Panc1 (cell line): ENCODE measurements around the gene TRIL. TPM values are rescaled to one million over a fixed set of nuclear protein-coding genes. Genes with fewer than 3 reads are reported as not detected.

Source experiments
- ATAC-seq: fragments of 200-7000 bp; cut with Tn5 transposase; 2 replicates; pipeline ENCODE4 v1.9.1; 2020; ENCODE audit warnings: mild to moderate bottlenecking, moderate library complexity
- BruUV-seq: library from RNA; stranded (reverse); fragments of 400-500 nt; replicated peaks from 2 replicates; lab custom pipeline; 2021; lab: Mats Ljungman, UMichigan
- CTCF ChIA-PET: fragments of 300-600 bp; sonication (Branson Sonifier 250); formaldehyde crosslinking; loops from one replicate; lab custom pipeline; 2022; ENCODE audit warnings: antibody characterized with exemption; lab: Charles Lee
- POLR2A ChIA-PET: fragments of 300-600 bp; sonication (Branson Sonifier 250); formaldehyde crosslinking; loops from one replicate; lab custom pipeline; 2022; ENCODE audit warnings: antibody characterized with exemption; lab: Charles Lee
- DNase-seq: peaks from one replicate; pipeline ENCODE4 v3.0.0-alpha.2; 2010; ENCODE audit warnings: low read depth, low spot score
- H3K27ac ChIP-seq: 2 replicates; pipeline ENCODE4 v1.5.1; 2011; ENCODE audit warnings: mild to moderate bottlenecking, low read length, inconsistent platforms
- H3K27me3 ChIP-seq: fragments of 200-500 bp; sonication (Bioruptor generic); 2 replicates; pipeline ENCODE4 v1.6.0; 2014; ENCODE audit warnings: low read length, inconsistent platforms; ENCODE audit not compliant: control insufficient read depth, insufficient read depth
- H3K36me3 ChIP-seq: fragments of 200-500 bp; sonication (Bioruptor generic); 2 replicates; pipeline ENCODE4 v1.5.1; 2014; ENCODE audit warnings: inconsistent platforms, mild to moderate bottlenecking, low read length, moderate library complexity; ENCODE audit not compliant: control insufficient read depth, insufficient read depth
- H3K4me1 ChIP-seq: 2 replicates; pipeline ENCODE4 v1.5.1; 2011; ENCODE audit warnings: inconsistent platforms, mild to moderate bottlenecking, low read length, moderate library complexity; ENCODE audit not compliant: control insufficient read depth, insufficient read depth
- H3K4me3 ChIP-seq, 2 experiments: 2 replicates each; pipeline ENCODE4 v1.5.1; 2011 to 2012; ENCODE audit warnings: low read depth in 2 of 2, low read length in 2 of 2, mild to moderate bottlenecking in 2 of 2, inconsistent platforms in 1 of 2, moderate library complexity in 1 of 2
- H3K9me3 ChIP-seq: fragments of 200-500 bp; sonication (Bioruptor generic); 2 replicates; pipeline ENCODE4 v1.5.1; 2014; ENCODE audit warnings: low read depth, mild to moderate bottlenecking, inconsistent platforms, low read length, moderate library complexity; ENCODE audit not compliant: control insufficient read depth, insufficient read depth
- CTCF ChIP-seq: fragments of 450-650 bp; IDR thresholded peaks from 2 replicates; pipeline ENCODE4 v1.5.1; 2017; ENCODE audit warnings: mild to moderate bottlenecking
- POLR2AphosphoS5 ChIP-seq: IDR thresholded peaks from 2 replicates; pipeline ENCODE4 v1.6.1; 2012; ENCODE audit warnings: mild to moderate bottlenecking, low read depth, low read length, moderate library complexity
- REST ChIP-seq, 2 experiments: IDR thresholded peaks; 2 replicates each; pipeline ENCODE4 v1.6.1; 2011 to 2012; ENCODE audit warnings: low read depth in 2 of 2, control low read depth in 1 of 2, low read length in 1 of 2, mild to moderate bottlenecking in 1 of 2, moderate library complexity in 1 of 2; ENCODE audit not compliant: insufficient read depth in 1 of 2
- SIN3A ChIP-seq: IDR thresholded peaks from 2 replicates; pipeline ENCODE4 v1.6.1; 2012; ENCODE audit warnings: low read depth, mild to moderate bottlenecking, low read length, moderate library complexity, borderline replicate concordance; ENCODE audit not compliant: insufficient read depth
- TCF7L2 ChIP-seq: IDR thresholded peaks from 2 replicates; pipeline ENCODE4 v1.6.1; 2011; ENCODE audit warnings: mild to moderate bottlenecking, low read depth, low read length, inconsistent platforms
- in situ Hi-C: cut with HindIII; loops from 2 replicates; pipeline ENCODE4 v1.10.0; 2016; ENCODE audit warnings: low sequenced_read_pairs, low pct_unique_long_range_greater_than_20kb
- intact Hi-C: fragments of 100-400 bp; cut with micrococcal nuclease; formaldehyde crosslinking; loops from one replicate; pipeline ENCODE4 v1.10.0; 2022; ENCODE audit not compliant: unreplicated experiment
- total RNA-seq: library from RNA; stranded (reverse); gene quantifications from one replicate; pipeline ENCODE4 v1.2.1, GENCODE V29; 2021; ENCODE audit not compliant: unreplicated experiment

The TRIL gene
- total RNA-seq, 1 experiment from 2014 or later: not detected

- in situ Hi-C loops (no loop called here), intact Hi-C loops (no loop called here)
- Histone ChIP-seq H3K27ac (no peak overlapping the region), H3K27me3 (peaks cover 7% of the 10 kb centered on the region), H3K9me3 (no peaks in the 10 kb centered on the region), H3K36me3 (no peaks in the 10 kb centered on the region), H3K4me1 (no peaks in the 10 kb centered on the region), H3K4me3 (no peak overlapping the region)
- POLR2A ChIA-PET: no interaction called here
- TF ChIP-seq CTCF: no peak
- no peak for TF ChIP-seq POLR2AphosphoS5
- no peak for TF ChIP-seq TCF7L2
- TF ChIP-seq REST (IDR thresholded peaks at IDR 0.05; ENCODE audit: insufficient read depth in 1 of 2, low read depth in 2 of 2, low read length in 1 of 2): no peak
- TF ChIP-seq SIN3A: no peak
- BruUV-seq: no TSS peak
- CTCF ChIA-PET: no interaction called here
- no peak for ATAC-seq
- no peak for DNase-seq
Measured at GRCh38 chr7:28919510-28919909, 38.6 kb downstream of the TRIL start.

DNA sequence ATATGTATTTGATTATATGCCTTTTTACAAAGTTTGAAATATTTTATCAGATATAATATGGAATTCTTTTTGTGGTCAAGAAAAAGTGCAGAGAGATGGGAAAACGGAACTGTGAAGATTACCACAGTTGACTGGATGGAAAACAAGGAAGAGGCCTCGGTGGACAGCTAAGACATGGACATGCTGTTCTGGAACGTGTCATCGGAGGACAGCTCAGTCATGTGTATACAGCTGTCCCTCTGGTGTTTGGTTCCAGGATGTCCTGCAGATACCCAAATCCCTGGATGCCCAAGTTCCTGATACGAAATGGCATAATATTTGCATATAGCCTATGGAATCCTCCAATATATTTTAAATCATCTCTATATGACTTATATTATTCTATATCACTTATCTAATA is 49.4 kb downstream of the TRIL start:
- H3K36me3 ChIP-seq: no peaks in the 10 kb centered on the region
- ATAC-seq (no peak), DNase-seq (no peak)
- no peaks in the 10 kb centered on the region for H3K4me1 ChIP-seq
- H3K9me3 ChIP-seq: no peaks in the 10 kb centered on the region
- intact Hi-C loops: no loop called here
- CTCF ChIA-PET: no interaction called here
- H3K4me3 ChIP-seq: no peak overlapping the region
- in situ Hi-C loops: no loop called here
- peaks cover 11% of the 10 kb centered on the region for H3K27me3 ChIP-seq
- no peak for TF ChIP-seq POLR2AphosphoS5
- TF ChIP-seq TCF7L2: no peak
- TF ChIP-seq SIN3A: no peak
- no peak for TF ChIP-seq CTCF
- no peak for TF ChIP-seq REST (IDR thresholded peaks at IDR 0.05; ENCODE audit: insufficient read depth in 1 of 2, low read depth in 2 of 2, low read length in 1 of 2)
- BruUV-seq: no TSS peak
- no peak overlapping the region for H3K27ac ChIP-seq
- POLR2A ChIA-PET: no interaction called here
